HG03175 (cell line): ENCODE data around the gene NLGN4Y.

ENCODE experiments used
- ATAC-seq: cut with Tn5 transposase; IDR thresholded peaks from one replicate; pipeline ENCODE4 v1.9.1; 2021; ENCODE audit warnings: mild to moderate bottlenecking, moderate library complexity; ENCODE audit not compliant: unreplicated experiment

Gene NLGN4Y

GRCh38 chrY:14524272-14525231 is at the start of gene NLGN4Y:
NLGN4Y (plus strand) TSS chrY:14524529; CDS start chrY:14622120, 97,591 bp downstream.
- ATAC-seq: peak; percentile 75

DNA sequence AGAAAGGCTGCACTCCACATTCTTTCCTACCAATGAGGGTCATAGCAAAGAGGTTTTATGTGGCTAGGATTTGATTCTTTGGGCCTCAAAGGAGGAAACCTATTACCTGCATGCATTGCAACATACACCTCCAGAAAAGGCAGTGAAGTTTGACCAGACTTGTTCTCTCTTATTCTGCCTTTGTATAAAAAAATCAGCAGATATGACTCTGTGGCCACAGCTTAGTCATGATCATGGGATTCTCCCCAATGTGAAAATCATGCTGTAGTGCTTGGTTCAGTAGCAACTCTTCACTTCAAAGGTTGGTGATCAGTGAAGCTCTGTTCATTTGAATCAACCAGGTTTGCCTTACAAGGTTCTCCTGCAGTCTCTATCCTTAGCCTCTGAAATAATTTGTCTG is 38.4 kb upstream of the NLGN4Y start:
- no peak for ATAC-seq

DNA sequence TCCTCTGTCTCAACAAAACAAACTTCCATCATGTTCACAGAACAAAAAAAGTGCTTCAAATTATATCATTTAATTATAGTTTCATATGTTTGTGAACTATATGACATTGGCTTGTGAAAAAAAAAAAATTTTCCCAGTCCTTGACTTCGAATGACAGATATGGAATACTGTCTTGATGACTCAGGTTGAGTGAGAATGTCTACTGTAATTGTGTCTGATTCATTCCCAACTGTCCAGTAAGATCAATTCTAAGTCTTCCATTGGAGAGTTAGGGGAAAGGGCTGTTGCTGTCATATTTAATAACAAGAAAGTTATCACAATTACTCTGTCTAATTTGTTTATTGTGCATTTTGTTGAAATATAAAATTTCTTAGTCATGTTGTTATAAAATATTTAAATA is 34.1 kb upstream of the NLGN4Y start:
- no peak for ATAC-seq

GRCh38 chrY:14498071-14498470 is 26.3 kb upstream of the NLGN4Y start:
- ATAC-seq: no peak

DNA sequence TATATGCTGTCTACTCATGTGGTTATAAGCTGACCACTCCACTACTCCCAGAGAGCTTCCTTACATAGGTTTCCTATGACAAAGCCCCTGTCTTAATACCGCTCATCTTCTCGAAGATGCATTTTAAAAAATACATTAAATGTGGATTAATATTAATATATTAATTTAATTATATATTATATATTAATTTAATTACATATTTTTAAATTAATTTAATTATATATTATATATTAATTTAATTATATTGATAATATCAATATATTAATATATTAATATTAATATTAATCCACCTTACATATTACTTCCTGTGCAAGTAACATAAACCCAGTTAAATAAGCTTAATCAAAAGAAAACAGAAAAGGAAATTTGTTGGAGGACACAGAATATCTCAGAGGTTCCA is 19.7 kb upstream of the NLGN4Y start:
- ATAC-seq: no peak

DNA sequence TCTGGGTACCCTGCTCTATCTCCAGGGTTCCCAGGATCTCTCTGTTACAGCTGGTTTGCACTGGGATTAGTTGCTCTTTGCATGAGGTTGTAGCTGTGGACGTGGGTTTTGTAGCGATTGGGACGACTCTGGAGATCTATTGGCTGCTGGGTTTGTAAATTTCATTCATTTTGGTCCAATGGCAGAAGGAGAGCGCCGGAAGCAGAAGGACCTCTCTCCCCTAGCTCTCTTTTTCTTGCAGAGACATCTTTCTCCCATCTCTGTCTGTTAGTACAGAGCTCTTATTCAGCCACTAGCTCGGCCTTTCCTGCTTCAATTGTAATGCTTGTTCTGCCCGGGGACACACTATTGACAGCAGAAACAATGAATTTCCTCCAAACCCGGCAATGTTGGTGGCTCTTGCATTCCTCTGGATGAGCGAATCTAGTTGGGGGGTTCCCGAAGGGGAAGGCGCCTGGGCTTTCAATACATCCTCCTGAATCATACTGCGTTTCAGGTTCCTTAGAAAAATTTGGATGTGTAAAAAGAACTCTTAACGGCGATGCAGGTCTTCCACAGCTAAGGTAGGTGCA is 1.9 kb upstream of the NLGN4Y start:
- no peak for ATAC-seq

GRCh38 chrY:14523491-14524271 is 648 bp upstream of the NLGN4Y start:
- ATAC-seq: no peak

- ATAC-seq: no peak
Observed at GRCh38 chrY:14525315-14525714, 986 bp downstream of the NLGN4Y start.

DNA sequence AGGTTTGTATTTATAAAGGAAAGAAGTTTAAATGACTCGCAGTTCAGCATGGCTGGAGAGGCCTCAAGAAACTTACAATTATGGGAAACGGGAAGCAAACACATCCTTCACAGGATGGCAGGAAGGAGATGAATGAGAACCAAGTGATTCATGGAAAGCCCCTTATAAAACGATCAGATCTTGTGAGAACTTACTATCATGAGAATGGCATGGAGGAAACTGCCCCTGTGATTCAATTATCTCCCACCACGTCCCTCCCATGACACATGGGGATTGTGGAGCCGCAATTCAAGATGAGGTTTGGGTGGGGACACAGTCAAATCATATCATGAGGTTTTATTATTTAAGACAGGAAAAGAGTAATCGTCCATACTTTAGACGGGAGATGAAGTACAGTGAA is 4.0 kb downstream of the NLGN4Y start:
- no peak for ATAC-seq

DNA sequence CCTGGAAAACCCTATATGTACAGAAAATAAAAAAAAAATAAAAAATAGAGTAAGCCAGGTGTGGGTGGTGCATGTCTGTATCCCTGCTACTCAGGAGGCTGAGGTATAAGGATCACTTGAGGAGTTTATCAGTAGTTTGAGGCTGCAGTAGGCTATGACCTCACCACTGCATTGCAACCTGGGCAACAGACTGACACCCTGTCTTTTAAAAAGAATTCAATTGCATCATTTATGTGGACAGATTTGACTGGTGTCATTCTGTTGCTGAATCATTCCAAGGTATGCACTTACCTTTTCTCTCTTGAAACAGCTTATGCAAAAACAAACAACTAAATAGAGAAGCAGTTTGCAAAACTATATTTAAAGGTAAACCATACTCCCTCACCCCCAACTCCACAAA is 12.4 kb downstream of the NLGN4Y start:
- ATAC-seq: no peak

DNA sequence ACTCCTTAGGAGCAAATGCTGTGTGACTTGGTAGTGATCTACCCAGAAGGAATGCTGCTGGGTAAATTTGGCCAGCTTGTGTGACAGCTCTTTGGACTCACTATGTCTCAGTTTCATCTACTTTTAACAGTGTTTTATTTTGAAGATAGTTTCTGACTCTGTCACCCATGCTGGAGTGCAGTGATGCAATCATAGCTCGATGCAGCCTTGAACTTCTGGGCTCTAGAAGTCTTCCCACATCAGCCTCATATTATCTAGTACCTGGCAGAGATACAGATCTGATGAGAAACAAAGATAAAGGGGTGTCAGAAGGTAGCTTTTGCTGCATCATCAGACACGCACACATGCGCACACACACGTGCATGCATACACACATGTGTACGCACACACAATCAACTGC is 19.2 kb downstream of the NLGN4Y start:
- ATAC-seq: no peak

- ATAC-seq: no peak
Observed at GRCh38 chrY:14581294-14581693, 57.0 kb downstream of the NLGN4Y start.

DNA sequence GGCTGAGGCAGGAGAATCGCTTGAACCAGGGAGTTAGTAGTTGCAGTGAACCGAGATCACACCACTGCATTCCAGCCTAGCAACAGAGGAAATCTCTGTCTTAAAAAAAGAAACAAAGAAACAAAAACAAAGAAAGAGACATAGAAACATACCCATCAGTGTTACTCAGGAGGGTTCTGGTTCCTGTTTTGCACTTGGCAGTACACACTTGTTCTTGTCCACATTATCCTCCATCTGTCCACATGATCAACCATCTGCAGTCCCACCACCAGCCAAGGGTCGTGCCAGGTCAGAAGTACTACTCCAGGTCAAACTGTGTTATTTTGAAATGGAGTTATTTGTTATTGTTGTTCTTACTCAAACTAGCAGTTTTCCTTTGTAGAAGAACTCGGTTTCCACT is 62.4 kb downstream of the NLGN4Y start:
- ATAC-seq: no peak

DNA sequence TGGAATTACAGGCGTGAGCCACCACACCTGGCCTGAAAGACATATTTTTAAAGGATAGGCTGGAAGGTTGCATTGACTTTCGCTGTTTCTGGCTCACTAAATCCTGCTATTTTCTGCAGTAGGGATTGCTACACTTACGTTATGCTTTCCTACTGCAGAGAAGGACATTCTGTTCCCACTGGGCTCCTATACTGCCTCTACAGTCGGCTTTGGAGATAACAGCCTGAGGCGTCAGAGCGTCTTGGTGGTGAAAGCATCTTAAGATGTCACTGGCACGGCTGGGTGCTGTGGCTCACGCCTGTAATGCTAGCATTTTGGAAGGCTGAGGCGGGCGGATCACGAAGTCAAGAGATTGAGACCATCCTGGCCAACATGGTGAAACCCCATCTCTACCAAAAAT is 77.0 kb downstream of the NLGN4Y start:
- no peak for ATAC-seq

- ATAC-seq: no peak
Observed at GRCh38 chrY:14617625-14618024, 93.3 kb downstream of the NLGN4Y start.

DNA sequence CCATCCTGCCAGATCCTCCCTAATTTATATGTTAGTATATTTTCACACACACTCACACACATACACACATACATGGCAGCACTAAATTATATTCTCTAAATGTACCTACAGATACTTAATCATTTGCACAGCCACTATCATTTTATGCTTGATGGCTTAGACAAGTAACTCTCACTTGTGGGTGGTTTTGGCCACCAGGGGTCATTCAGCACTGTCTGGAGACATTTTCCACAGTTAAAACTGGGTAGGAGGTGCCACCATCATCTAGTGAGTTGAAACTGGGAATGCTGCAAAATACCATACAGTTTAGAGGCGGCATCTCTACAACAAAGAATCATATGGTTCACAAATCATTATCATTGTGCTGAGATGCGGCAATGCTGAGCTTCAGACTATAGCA is 94.2 kb downstream of the NLGN4Y start:
- ATAC-seq: no peak

DNA sequence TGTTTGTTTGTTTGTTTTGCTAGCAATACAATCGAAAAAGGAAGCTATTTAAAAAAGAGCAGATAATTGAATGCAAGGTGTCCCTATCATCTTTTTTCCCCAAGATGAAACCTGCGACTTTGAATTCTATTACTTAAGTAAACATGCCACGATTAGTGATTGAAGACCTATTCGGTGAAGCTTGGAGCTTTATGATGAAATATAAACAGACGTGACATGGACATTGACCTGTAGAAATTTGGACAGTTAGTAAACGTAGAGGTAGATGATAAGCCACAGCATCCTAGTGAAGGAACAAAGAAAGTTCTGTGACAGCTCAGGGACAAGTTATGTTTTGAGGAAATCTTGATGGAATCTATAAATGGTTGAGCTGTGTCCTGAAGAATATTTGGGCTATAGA is 103.9 kb downstream of the NLGN4Y start:
- ATAC-seq: no peak

DNA sequence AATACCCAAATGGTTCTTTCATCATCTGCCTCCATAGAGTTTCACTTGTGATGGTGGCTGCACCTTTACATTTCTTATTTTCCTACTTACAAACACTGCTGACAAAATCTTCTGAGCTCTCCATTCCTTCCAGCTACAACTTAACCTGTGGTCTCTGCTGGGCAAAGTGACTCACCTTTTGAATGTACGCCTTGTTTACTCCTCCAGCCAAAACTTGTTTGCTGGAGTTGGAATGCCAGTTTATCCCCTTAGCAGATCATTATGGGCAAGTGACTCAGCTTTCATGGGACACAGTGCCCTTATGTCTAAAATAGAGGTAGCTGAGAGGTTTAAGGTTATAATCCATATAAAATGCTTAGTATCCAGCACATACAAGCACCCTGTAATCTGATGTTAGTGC is 107.3 kb downstream of the NLGN4Y start:
- no peak for ATAC-seq

DNA sequence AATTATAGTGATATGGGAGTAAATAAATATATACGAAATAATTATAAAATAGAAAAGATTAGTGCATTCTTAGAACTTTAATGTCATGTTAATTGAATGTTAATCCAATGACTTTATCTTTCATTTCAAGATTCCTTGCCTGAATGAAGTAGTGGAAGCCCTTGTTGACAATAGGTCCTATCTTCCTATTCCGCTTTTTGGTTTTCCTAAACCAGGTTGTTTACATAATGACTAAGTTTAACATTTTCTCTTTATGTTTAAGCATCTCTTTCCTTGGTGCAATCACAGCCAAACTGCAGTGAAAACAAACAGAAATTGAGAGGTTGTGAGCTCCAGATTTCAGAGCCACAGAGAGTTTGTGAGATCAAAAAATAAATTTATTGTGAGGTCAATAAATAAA is 109.4 kb downstream of the NLGN4Y start:
- ATAC-seq: no peak

DNA sequence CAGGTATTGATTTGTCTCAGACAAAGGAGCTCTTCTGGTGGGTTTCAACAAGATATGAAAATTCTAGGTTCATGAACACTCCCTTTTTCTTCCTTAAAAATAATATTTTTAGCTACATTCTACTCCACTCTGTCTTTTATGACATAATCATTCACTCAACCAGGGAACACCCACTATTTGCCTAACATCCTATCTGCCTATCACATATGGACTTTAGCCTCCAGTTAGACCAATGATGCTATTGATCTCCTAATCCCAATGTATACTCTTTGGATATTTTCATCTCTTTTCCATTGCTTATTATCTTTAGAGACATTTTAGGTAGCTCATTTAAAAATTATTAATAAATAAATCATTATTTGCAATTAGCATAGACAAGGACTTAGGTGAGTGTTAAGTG is 110.6 kb downstream of the NLGN4Y start:
- no peak for ATAC-seq

- ATAC-seq: no peak
Observed at GRCh38 chrY:14637551-14637950, 113.2 kb downstream of the NLGN4Y start.

- no peak for ATAC-seq
Observed at GRCh38 chrY:14641853-14642252, 117.5 kb downstream of the NLGN4Y start.
